NCI-H146 (cell line): ENCODE data around the gene COX7A1.

Experiments
- DNase-seq: peaks from one replicate; lab custom pipeline; 2025; lab: John Stamatoyannopoulos, UW

Gene COX7A1

DNA sequence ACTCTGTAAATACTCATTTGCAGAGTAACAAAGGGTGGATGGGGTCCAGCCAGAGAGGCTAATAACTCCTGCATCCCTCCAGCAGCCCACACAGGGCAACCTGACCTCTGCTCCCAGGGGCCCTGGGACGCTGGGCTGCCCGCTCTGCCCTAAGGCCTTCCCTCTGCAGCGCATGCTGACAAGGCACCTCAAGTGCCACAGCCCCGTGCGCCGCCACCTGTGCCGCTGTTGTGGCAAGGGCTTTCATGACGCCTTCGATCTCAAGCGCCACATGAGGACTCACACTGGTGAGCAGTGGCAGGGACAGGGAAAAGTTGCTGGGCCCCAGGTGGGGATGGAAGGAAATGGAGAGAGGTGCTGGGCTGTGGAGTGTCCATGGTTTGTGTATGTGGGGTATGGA is 39.6 kb downstream of the COX7A1 start:
- no peak for DNase-seq

DNA sequence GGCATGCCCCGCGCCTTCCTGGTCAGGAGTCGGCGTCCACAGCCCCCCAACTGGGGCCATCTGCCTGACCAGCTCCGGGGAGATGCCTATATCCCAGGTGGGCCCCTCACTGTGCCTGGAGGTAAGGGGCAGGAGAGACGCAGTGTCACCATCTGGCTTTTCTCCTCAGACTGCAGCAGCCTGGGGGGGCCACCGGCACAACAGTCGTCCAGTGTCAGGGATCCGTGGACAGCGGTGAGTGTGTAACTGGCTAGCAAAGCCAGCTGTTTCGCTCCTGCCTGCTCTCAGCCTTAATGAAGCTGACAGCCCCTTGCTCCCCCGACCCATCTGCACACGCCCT is 41.1 kb downstream of the COX7A1 start:
- DNase-seq: no peak

DNA sequence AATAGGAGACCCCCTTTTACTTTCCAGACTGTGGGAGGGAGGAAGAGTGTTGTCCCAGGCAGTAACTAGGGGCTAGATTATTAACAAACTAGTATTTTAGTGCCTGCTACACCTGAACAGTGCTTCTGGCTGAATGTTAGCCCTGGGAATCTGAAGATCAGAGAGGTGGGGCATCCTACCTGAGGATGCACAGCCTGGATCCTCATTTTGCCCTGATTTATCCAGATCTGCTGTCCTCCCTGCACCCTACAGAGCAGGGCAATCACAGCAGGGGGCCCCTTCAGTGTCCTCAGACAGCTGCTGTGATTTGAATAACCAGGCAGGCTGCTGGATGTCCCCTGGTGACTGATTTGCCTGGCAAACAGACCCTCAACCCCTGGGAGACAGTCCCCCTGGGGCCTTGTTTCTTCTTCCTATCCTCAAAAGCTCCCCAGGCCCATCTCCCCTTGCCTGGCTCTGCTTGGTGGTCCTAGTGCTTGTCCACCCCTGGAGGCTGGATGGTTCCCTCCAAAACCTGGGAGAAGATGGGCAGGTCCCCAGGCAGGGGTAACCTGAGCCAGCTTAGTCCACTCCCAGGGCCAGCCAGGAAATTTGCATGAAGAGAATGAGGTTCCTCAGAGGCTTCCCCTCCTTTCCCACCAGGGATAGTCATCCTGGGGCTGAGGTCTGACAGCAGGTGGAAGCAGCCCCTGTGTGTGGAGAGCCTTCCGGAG is 41.6 kb downstream of the COX7A1 start, which contains the start of gene OVOL3:
TSS of gene OVOL3 (plus strand) at position 657 of the 713 bp plus-strand sequence. CDS start 60 bp downstream, outside the sequence.
- DNase-seq: peak; percentile 41

DNA sequence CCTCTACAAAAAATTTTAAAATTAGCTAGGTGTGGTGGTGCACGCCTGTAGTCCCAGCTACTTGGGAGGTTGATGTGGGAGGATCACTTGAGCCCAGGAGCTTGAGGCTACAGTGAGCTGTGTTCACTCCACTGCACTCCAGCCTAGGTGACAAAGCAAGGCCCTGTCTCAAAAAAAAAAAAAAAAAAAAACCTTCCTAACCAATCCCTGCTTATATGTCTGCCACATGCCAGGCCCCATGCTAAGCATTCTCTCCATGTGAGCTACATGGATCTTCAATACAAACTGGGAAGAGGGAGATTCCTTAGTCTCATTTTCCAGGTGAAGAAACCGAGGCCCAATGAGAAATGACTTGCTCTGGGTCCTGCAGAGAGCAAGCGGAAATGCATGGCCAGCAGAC is 43.6 kb downstream of the COX7A1 start:
- DNase-seq: no peak

DNA sequence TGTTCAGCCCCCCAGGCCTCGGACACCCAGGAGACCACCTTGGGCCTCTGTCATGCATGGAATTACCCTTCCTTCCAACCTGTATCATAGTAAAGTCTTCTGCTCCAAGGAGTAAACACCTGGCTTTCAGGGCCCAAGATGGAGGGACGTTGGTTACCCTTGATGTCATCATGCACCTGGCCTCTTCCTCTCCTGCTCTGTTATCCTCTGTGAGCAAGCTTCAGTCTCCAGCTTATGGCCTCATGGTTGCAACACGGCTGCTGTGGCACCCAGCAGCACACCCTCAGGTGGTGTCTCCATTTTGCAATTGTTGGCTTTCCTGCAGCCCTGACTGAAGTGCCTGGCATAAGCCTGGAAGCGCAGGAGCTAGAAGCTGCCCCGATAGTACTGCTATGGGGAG is 45.3 kb downstream of the COX7A1 start:
- DNase-seq: no peak

DNA sequence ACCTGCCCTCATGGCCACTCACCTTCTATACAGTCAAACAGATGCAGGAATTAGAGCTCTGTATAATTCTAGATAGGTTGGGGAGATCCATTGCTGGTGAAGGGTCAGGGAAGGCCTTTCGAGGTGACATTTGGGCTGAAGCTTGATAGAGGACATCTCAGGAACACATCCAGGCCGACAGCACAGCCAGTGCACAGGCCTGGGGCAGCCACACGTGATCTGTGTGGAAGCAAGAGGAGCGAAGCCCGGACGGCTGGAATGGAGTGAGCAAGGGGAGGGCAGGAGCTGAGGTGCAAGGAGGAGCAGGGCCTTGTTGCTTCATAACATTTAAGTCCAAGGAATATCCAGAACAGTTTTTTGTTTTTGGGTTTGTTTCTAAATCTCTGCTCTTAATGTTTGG is 45.8 kb downstream of the COX7A1 start:
- DNase-seq: no peak

DNA sequence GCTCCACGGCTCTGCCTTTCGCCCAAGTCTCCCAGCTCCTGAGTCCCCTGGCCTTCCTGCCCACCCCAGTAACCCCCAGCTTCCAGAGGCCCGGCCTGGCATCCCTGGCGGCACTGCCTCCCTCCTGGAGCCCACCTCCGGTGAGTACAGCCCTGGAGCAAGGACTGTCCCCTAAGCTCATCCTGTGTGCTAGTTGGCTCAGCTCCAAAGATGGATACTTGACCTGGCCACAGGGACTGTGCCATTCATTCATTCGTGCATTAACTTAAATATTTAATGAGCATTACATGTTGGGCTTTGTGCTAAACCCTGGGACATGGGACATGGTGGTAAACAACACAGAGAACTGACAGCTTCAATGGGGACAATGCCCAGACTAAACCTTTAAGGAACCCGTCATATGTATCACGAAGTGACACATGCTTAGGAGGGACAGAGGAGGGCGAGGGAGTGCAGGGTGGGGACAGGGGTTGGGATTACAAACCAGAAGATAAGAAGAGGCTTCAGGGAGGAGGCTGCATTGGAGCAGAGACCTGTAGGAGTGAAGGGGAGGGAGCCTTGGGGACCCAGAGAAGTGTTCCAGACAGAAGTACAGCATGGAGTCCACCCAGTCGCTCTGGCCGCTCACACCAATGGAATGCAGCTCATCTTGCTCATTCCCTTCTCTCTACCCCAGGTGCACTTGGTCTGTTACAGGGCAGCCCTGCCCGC is 48.2 kb downstream of the COX7A1 start:
- DNase-seq: no peak

DNA sequence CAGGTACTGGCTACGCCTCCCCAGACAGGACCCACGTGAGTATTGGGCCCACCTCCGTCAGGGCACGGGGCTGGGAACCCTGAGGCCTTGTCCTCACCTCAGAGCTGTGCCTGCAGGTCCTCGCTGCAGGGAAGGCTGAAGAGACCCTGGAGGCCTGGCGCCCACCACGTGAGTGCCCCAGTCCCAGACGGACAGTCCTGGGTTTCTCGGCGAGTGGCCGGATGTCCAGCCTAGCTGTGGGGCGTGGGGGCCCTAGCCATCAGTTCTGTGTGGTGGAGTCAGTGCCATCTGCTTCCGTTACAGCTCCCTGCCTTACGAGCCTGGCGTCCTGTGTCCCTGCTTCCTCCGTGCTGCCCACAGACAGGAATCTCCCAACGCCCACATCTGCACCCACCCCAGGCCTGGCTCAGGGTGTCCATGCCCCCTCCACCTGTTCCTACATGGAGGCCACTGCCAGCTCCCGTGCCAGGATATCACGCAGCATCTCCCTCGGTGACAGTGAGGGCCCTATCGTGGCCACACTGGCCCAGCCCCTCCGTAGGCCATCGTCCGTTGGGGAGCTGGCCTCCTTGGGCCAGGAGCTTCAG is 49.1 kb downstream of the COX7A1 start:
- no peak for DNase-seq

DNA sequence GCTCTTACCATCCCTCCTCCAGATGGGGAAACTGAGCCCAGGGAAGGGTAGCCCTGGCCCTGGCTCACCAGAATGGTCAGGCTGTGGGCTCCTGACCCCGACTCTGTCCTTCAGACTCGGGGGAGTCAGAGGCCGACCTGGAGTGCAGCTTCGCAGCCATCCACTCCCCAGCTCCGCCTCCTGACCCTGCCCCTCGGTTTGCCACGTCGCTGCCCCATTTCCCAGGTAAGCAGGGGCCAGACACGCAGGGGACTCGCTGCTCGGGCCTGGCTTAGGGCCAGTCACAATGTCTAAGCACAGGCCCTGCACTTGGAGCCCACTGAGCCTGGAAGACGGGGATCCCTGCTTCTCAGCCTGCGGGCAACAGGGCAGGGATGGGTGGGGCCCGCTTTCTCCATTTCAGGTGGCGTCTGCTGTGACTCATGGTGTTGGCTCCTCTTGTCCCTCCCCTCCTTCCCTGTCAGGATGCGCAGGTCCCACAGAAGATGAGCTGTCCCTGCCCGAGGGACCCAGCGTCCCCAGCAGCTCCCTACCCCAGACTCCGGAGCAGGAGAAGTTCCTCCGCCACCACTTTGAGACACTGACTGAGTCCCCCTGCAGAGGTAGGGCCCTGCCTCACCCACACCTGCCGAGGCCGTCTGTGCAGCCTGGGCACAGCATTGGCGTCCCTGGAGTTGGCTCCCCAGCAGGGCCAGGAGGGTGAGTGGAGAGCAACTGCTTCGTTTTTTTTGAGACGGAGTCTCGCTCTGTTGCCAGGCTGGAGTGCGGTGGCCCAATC is 50.5 kb downstream of the COX7A1 start:
- no peak for DNase-seq
